Colonic mucosa (tissue), 4 donors: ENCODE data around the gene DDA1. TPM values are rescaled to one million over a fixed set of nuclear protein-coding genes. Genes with fewer than 3 reads are reported as not detected.

Experiments
- DNase-seq: peaks from one replicate; pipeline ENCODE4 v3.0.0-alpha.2; 2020
- H3K27ac ChIP-seq: fragments of 200-600 bp; one replicate; pipeline ENCODE4 v1.8.0; 2021
- H3K27me3 ChIP-seq: fragments of 200-600 bp; one replicate; pipeline ENCODE4 v1.8.0; 2021
- H3K36me3 ChIP-seq: fragments of 200-600 bp; one replicate; pipeline ENCODE4 v1.8.0; 2021
- H3K4me1 ChIP-seq: fragments of 200-600 bp; one replicate; pipeline ENCODE4 v1.8.0; 2021; ENCODE audit warnings: mild to moderate bottlenecking
- H3K4me3 ChIP-seq: fragments of 200-600 bp; one replicate; pipeline ENCODE4 v1.8.0; 2021
- H3K9ac ChIP-seq, 2 donors: one replicate each; pipeline ENCODE4 v1.7.0; 2013; ENCODE audit warnings: control low read depth in 2 of 2, low read depth in 2 of 2, low read length in 2 of 2
- H3K9me3 ChIP-seq: fragments of 200-600 bp; one replicate; pipeline ENCODE4 v1.8.0; 2021
- intact Hi-C: fragments of 100-400 bp; cut with DNase I; formaldehyde crosslinking; loops from one replicate; pipeline ENCODE4 v1.14.1; 2022
- total RNA-seq, 2 donors: library from RNA; stranded (reverse); fragmentation: NEBNext Ultra II Directional in 1 of 2; extraction: Animal tissue kit (Norgen Biotek cat#: 25700) in 1 of 2; gene quantifications; one replicate each; pipeline ENCODE4 v1.2.1, GENCODE V29; 2021
- TF ChIP-seq, protein P1 (sequence below): fragments of 200-600 bp; IDR thresholded peaks from one replicate; pipeline ENCODE4 v1.8.0; 2022; ENCODE audit warnings: antibody characterized with exemption, mild to moderate bottlenecking
- donor health status: healthy.
- donor health status: DM: no; HTN: no; CAD: no.
- donor health status: DM: no; HTN: no; CAD: no.

Gene DDA1
- total RNA-seq, 2 donors from 2014 or later = 39.1 to 45.0 TPM

DNA sequence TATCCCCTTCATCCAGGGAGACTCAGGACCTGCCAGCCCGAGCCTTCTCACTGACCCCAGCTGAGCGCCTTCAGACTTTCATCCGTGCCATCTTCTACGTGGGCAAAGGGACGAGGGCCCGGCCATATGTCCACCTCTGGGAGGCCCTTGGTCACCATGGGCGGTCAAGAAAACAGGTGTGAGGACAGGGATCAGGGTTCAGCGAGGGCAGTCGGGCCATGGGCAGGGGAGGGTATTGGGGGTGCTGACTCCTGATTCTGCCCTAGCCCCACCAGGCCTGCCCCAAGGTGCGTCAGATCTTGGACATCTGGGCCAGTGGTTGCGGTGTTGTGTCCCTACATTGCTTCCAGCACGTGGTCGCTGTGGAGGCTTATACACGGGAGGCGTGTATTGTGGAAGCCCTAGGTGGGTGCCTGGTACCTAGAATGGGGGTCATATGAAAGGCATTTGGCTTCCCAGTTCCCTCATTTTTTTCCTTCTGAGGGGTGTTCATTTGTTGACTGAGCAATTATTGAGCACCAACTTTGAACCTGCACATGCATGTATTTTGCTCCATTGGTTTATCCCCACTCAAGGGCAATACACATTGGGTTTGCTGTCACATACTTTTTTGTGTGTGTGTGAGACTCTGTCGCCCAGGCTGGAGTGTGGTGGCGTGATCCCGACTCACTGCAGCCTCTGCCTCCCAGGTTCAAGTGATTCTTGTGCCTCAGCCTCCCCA lies 23.8 kb upstream of the DDA1 start:
- intact Hi-C loops = no loop called here
- no peak overlapping the region for H3K9ac ChIP-seq
- H3K4me1 ChIP-seq = peaks cover 12% of the 10 kb centered on the region
- TF ChIP-seq, protein P1, sequence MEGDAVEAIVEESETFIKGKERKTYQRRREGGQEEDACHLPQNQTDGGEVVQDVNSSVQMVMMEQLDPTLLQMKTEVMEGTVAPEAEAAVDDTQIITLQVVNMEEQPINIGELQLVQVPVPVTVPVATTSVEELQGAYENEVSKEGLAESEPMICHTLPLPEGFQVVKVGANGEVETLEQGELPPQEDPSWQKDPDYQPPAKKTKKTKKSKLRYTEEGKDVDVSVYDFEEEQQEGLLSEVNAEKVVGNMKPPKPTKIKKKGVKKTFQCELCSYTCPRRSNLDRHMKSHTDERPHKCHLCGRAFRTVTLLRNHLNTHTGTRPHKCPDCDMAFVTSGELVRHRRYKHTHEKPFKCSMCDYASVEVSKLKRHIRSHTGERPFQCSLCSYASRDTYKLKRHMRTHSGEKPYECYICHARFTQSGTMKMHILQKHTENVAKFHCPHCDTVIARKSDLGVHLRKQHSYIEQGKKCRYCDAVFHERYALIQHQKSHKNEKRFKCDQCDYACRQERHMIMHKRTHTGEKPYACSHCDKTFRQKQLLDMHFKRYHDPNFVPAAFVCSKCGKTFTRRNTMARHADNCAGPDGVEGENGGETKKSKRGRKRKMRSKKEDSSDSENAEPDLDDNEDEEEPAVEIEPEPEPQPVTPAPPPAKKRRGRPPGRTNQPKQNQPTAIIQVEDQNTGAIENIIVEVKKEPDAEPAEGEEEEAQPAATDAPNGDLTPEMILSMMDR = no peak
- no peak overlapping the region for H3K27ac ChIP-seq
- peaks cover 8% of the 10 kb centered on the region for H3K27me3 ChIP-seq
- DNase-seq = no peak
- H3K9me3 ChIP-seq = no peaks in the 10 kb centered on the region
- no peak overlapping the region for H3K4me3 ChIP-seq
- no peaks in the 10 kb centered on the region for H3K36me3 ChIP-seq

DNA sequence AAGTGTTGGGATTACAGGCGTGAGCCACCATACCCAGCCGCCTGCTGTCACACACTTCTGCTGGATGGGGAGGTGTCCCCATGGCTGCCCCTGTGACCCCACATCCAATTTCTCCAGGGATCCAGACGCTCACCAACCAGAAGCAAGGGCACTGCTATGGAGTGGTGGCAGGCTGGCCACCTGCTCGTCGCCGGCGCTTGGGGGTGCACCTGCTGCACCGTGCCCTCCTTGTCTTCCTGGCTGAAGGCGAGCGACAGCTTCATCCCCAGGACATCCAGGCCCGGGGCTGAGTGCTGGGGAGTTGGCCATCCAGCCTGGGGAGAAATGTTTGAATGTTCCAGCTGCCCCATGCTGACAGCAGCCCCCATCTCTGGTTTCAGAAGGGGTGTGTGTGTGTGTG lies 23.1 kb upstream of the DDA1 start:
- Histone ChIP-seq H3K27ac (no peak overlapping the region), H3K27me3 (peaks cover 8% of the 10 kb centered on the region), H3K9me3 (no peaks in the 10 kb centered on the region), H3K9ac (no peak overlapping the region), H3K4me3 (no peak overlapping the region), H3K4me1 (peaks cover 12% of the 10 kb centered on the region), H3K36me3 (no peaks in the 10 kb centered on the region)
- TF ChIP-seq, protein P1 = no peak
- no peak for DNase-seq
- intact Hi-C loops = no loop called here

DNA sequence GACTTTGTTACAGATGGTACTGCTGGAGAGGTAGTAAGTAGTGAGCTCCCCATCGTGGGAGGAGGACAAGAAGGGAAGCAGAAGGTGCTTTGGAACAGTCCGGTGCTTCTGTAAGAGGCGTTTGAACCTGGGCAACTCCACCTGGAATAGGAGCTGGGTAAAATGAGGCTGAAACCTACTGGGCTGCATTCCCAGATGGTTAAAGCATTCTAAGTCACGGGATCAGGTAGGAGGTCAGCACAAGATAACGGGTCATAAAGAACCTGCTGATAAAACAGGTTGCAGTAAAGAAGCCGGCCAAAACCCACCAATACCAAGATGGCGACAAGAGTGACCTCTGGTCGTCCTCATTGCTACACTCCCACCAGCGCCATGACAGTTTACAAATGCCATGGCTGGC lies 22.6 kb upstream of the DDA1 start:
- Histone ChIP-seq H3K9ac (no peak overlapping the region), H3K4me1 (peaks cover 8% of the 10 kb centered on the region), H3K4me3 (no peak overlapping the region), H3K27ac (no peak overlapping the region), H3K36me3 (no peaks in the 10 kb centered on the region), H3K9me3 (no peaks in the 10 kb centered on the region), H3K27me3 (peaks cover 3% of the 10 kb centered on the region)
- no peak for DNase-seq
- intact Hi-C loops = no loop called here
- TF ChIP-seq, protein P1 = no peak

DNA sequence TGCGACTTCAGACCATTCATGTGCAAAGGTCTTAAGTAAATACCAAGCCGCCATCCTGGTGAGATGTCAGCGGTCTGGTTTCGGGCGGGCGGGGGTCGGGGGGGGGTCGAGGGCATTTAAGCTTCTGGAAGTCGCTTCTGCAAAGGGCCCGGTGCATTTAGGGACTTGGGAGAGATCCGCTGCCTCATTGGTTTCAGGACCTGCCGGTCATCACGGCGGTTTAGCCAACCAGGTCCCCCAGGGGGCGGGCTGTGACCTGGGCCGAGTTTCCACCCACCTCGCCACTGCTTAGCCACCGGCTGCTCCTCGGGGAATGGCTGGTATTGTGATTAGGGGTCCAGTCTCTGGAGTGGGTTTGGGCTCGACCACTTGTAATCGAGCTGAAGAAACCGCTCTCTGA lies 19.9 kb upstream of the DDA1 start:
- Histone ChIP-seq H3K4me1 (no peaks in the 10 kb centered on the region), H3K4me3 (no peak overlapping the region), H3K9ac (no peak overlapping the region), H3K36me3 (no peaks in the 10 kb centered on the region), H3K9me3 (no peaks in the 10 kb centered on the region), H3K27me3 (no peaks in the 10 kb centered on the region), H3K27ac (no peak overlapping the region)
- DNase-seq = peak; percentile 68
- intact Hi-C loops = no loop called here
- TF ChIP-seq, protein P1 = no peak

DNA sequence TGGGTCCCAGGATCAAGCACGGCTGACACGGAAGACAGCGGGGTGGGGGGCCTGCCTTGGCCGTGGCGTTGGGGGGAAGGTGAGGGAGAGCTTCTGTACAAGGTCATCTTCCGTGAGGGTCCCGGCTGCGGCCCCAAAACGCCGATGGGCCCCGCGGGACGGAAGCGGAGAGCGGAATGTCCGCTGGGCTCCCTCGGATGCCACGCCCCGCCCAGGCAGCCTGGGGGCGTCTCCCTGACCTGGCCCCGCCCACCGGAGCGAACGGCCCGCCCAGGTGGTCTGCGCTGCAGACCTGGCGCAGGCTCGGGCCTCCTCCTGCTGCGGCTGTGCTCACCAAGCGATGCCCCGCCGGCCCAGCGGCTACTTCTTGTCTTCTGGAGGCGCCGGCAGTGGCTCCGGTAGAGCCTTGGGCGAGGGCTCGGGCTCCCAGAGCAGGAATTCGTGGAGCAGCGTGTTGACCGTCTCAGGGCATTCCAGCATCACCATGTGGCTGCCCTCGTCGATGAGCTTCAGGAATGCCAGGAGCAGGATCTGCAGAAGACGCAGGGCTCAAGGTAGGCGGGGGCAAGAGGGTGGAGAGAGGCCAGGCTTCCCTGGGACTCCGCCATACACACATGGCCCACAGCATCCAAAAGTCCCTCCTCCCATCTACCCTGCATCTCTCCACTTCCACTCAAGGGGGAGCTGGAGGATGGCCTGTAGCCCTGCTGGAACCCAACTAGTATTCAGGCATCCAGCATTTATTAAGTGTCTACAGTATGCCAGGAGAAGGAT lies 16.9 kb upstream of the DDA1 start:
- DNase-seq = peak; percentile 87
- no peaks in the 10 kb centered on the region for H3K4me1 ChIP-seq
- peak overlapping the region; percentile 63 for H3K4me3 ChIP-seq
- TF ChIP-seq, protein P1 = peak; percentile 70
- H3K9ac ChIP-seq = peak overlapping the region; percentile 40 to 87
- H3K9me3 ChIP-seq = no peaks in the 10 kb centered on the region
- H3K36me3 ChIP-seq = no peaks in the 10 kb centered on the region
- peak overlapping the region; percentile 54 for H3K27ac ChIP-seq
- H3K27me3 ChIP-seq = no peaks in the 10 kb centered on the region
- intact Hi-C loops = loop anchor here (5.0 to 10.0 kb wide), 2 partner anchors 95 to 172 kb away; partner anchors contain the start of gene NXNL1
